Measurements from ENCODE around the gene LASP1NB.
"Not testable (repeated sequence)": the region's sequence is repeated elsewhere in the genome, so short reads cannot be mapped to it uniquely, and the experiment has no call there.

LASP1NB gene

GRCh38 chr17:38967290-38967738, 41.9 kb downstream of the LASP1NB start, which contains the start of gene FBXO47:
Gene FBXO47, minus strand, starts transcription at chr17:38967403. Its CDS starts 4,378 bp downstream, at chr17:38963025.
- peak; percentile 64 for DNase-seq

DNA sequence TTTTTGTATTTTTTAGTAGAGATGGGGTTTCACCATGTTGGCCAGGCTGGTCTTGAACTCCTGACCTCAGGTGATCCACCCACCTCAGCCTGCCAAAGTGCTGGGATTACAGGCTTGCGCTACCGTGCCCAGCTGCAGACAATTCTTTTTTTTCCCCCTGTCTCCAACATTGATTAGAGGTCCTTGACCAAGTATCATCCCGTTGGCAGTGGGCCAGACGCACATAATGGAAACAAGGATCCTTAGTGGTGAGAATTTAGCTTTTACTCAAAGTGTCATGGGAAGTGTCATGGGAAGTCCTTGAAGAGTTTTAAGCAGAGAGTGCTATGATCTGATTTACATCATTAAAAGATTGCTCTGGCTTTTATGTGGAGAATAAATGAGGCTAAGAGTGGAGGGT, 43.9 kb downstream of the LASP1NB start:
- DNase-seq = no peak

GRCh38 chr17:38970128-38970527, 44.7 kb downstream of the LASP1NB start:
- no peak for DNase-seq

- DNase-seq = no peak
These were observed 45.4 kb downstream of the LASP1NB start for GRCh38 chr17:38970804-38971203.

DNA sequence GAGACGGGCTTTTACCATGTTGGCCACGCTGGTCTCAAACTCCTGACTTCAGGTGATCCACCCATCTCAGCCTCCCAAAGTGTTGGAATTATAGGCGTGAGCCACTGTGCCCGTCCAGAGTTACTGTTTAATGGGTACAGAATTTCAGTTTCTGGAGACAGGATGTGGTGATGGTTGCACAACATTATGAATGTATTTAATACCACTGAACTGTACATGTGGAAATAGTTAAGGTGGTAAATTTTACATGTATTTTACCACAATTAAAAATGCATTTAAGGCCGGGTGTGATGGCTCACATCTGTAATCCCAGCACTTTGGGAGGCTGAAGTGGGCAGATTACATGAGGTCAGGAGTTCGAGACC, 50.8 kb downstream of the LASP1NB start:
- not testable (repeated sequence) for DNase-seq

DNA sequence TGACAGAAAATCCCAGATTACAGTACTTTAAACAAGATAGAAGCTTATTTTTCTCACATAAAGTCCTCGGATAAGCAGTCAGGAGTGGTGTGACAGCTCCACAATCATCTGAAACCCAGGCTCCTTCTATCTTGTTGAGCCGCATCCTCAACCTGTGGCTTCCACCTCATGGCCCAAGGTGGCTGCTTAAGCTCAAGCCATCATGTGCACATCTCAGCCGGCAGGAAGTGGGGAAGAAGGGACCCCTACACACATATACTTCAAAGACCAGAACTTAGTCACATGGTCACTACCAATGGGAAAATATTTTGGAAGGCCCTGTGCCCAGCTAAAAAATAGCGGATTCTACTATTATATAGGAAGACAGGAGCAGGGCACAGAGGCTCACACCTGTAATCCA, 52.8 kb downstream of the LASP1NB start:
- no peak for DNase-seq

Data from right kidney (tissue), 1 donor.